Hepatocyte (in vitro differentiated cells): ENCODE results near the gene PDXDC1. TPM values are rescaled to one million over a fixed set of nuclear protein-coding genes. Genes with fewer than 3 reads are reported as not detected.
"Not testable (repeated sequence)": the region's sequence is repeated elsewhere in the genome, so short reads cannot be mapped to it uniquely, and the experiment has no call there.

Experiments
- DNase-seq: peaks from one replicate; pipeline ENCODE4 v3.0.0-alpha.2; 2016; ENCODE audit warnings: low spot score
- H2AFZ ChIP-seq: fragments of 200-600 bp; sonication (generic); 2 replicates; pipeline ENCODE4 v1.6.0; 2016; ENCODE audit warnings: antibody characterized with exemption, mild to moderate bottlenecking
- H3K27ac ChIP-seq: fragments of 200-600 bp; sonication (generic); 2 replicates; pipeline ENCODE4 v1.5.1; 2016; ENCODE audit warnings: mild to moderate bottlenecking
- H3K27me3 ChIP-seq: fragments of 200-600 bp; sonication (generic); 2 replicates; pipeline ENCODE4 v1.6.1; 2016
- H3K36me3 ChIP-seq: fragments of 200-600 bp; sonication (generic); replicated peaks from 2 replicates; pipeline ENCODE4 v1.5.1; 2016; ENCODE audit warnings: low read depth; ENCODE audit not compliant: insufficient read depth
- H3K4me1 ChIP-seq: fragments of 200-600 bp; sonication (generic); 2 replicates; pipeline ENCODE4 v1.5.1; 2016; ENCODE audit warnings: mild to moderate bottlenecking, moderate library complexity; ENCODE audit not compliant: insufficient read depth
- H3K4me2 ChIP-seq: fragments of 200-600 bp; sonication (generic); 2 replicates; pipeline ENCODE4 v1.6.0; 2016
- H3K4me3 ChIP-seq: fragments of 200-600 bp; sonication (generic); 2 replicates; pipeline ENCODE4 v1.5.1; 2016; ENCODE audit warnings: mild to moderate bottlenecking
- H3K79me2 ChIP-seq: fragments of 200-600 bp; sonication (generic); 2 replicates; pipeline ENCODE4 v1.6.0; 2017; ENCODE audit warnings: mild to moderate bottlenecking
- H3K9me2 ChIP-seq: fragments of 200-600 bp; sonication (generic); replicated peaks from 2 replicates; pipeline ENCODE4 v1.6.0; 2017; ENCODE audit warnings: mild to moderate bottlenecking; ENCODE audit not compliant: insufficient read depth
- H3K9me3 ChIP-seq: fragments of 200-600 bp; sonication (generic); 2 replicates; pipeline ENCODE4 v1.5.1; 2016; ENCODE audit warnings: low read depth, mild to moderate bottlenecking
- H4K20me1 ChIP-seq: fragments of 200-600 bp; sonication (generic); 2 replicates; pipeline ENCODE4 v1.6.0; 2016; ENCODE audit warnings: mild to moderate bottlenecking; ENCODE audit not compliant: insufficient read depth, poor library complexity, severe bottlenecking
- CTCF ChIP-seq: fragments of 200-600 bp; sonication (generic); IDR thresholded peaks from 2 replicates; pipeline ENCODE4 v1.5.1; 2016; ENCODE audit warnings: antibody characterized with exemption, mild to moderate bottlenecking; ENCODE audit not compliant: poor library complexity
- EZH2 ChIP-seq: fragments of 200-600 bp; sonication (generic); IDR thresholded peaks from 2 replicates; pipeline ENCODE4 v1.6.1; 2016; ENCODE audit warnings: antibody characterized with exemption, mild to moderate bottlenecking, borderline replicate concordance
- EZH2phosphoT487 ChIP-seq: fragments of 200-600 bp; sonication (generic); IDR thresholded peaks from one replicate; pipeline ENCODE4 v1.6.1; 2018; ENCODE audit warnings: antibody characterized with exemption, mild to moderate bottlenecking, low read depth, moderate library complexity; ENCODE audit not compliant: unreplicated experiment, severe bottlenecking
- WGBS: methylation state at CpG from one replicate; pipeline ENCODE4 v1.1.6; 2016; ENCODE audit warnings: low lambda C conversion rate; ENCODE audit errors: missing lambda C conversion rate; 5-methylcytosine and 5-hydroxymethylcytosine counted together
- polyA plus RNA-seq: library from polyadenylated mRNA; unstranded; fragments of >200 nt; fragmentation: Nextera tagmentation; extraction: Ambion mirVana; gene quantifications from 2 replicates; pipeline ENCODE4 v1.2.1, GENCODE V29; 2016
- total RNA-seq: library from RNA; depleted of rRNA; stranded (reverse); fragments of >200 nt; gene quantifications from 2 replicates; pipeline ENCODE4 v1.2.3, GENCODE V29; 2014

PDXDC1 gene
- total and polyA plus RNA-seq, 2 experiments from 2014 or later, result 141 to 146 TPM

GRCh38 chr16:15041271-15042004 lies 66.6 kb downstream of the PDXDC1 start:
- Histone ChIP-seq H2AFZ (no peak overlapping the region), H3K4me1 (no peaks in the 10 kb centered on the region), H4K20me1 (no peaks in the 10 kb centered on the region), H3K4me2 (no peak overlapping the region), H3K9me3 (no peaks in the 10 kb centered on the region), H3K4me3 (no peak overlapping the region), H3K9me2 (no peaks in the 10 kb centered on the region), H3K36me3 (no peaks in the 10 kb centered on the region), H3K27ac (no peak overlapping the region), H3K79me2 (no peaks in the 10 kb centered on the region), H3K27me3 (no peaks in the 10 kb centered on the region)
- no peak for TF ChIP-seq CTCF
- TF ChIP-seq EZH2phosphoT487, result no peak
- DNase-seq, result no peak
- WGBS, result 86% methylated on average over 16 of the region's 16 CpGs

GRCh38 chr16:15043344-15043743 lies 68.5 kb downstream of the PDXDC1 start:
- Histone ChIP-seq H3K79me2 (no peaks in the 10 kb centered on the region), H3K4me1 (no peaks in the 10 kb centered on the region), H2AFZ (no peak overlapping the region), H3K27ac (no peak overlapping the region), H3K9me2 (no peaks in the 10 kb centered on the region), H3K9me3 (no peaks in the 10 kb centered on the region), H4K20me1 (peaks cover 2% of the 10 kb centered on the region), H3K36me3 (no peaks in the 10 kb centered on the region), H3K27me3 (no peaks in the 10 kb centered on the region), H3K4me2 (no peak overlapping the region), H3K4me3 (no peak overlapping the region)
- no peak for DNase-seq
- 96% methylated on average over 5 of the region's 5 CpGs for WGBS
- TF ChIP-seq EZH2phosphoT487, result no peak
- TF ChIP-seq CTCF, result no peak
- TF ChIP-seq EZH2, result no peak

- Histone ChIP-seq H2AFZ (no peak overlapping the region), H3K9me3 (no peaks in the 10 kb centered on the region), H3K27me3 (no peaks in the 10 kb centered on the region), H3K27ac (no peak overlapping the region), H3K4me1 (no peaks in the 10 kb centered on the region), H3K4me2 (no peak overlapping the region), H4K20me1 (peaks cover 2% of the 10 kb centered on the region), H3K36me3 (no peaks in the 10 kb centered on the region), H3K79me2 (no peaks in the 10 kb centered on the region), H3K4me3 (no peak overlapping the region), H3K9me2 (no peaks in the 10 kb centered on the region)
- TF ChIP-seq CTCF, result no peak
- TF ChIP-seq EZH2, result no peak
- no peak for TF ChIP-seq EZH2phosphoT487
- WGBS, result 94% methylated on average over 11 of the region's 11 CpGs
- no peak for DNase-seq
Observed at GRCh38 chr16:15044286-15044685, 69.5 kb downstream of the PDXDC1 start.

- H4K20me1 ChIP-seq, result not testable (repeated sequence)
- 95% methylated on average over 9 of the region's 9 CpGs for WGBS
Observed at GRCh38 chr16:15045270-15045669, 70.4 kb downstream of the PDXDC1 start.

More at GRCh38 chr16:15045270-15045669, 70.4 kb downstream of the PDXDC1 start:
- H3K4me1 ChIP-seq, H3K9me3 ChIP-seq, H3K27ac ChIP-seq, H3K36me3 ChIP-seq, H2AFZ ChIP-seq, H3K4me2 ChIP-seq, DNase-seq, H3K9me2 ChIP-seq, H3K4me3 ChIP-seq, H3K79me2 ChIP-seq, H3K27me3 ChIP-seq: not testable (repeated sequence)
